Lower leg skin (tissue), 4 donors: ENCODE data around the gene INPP5B. TPM values are rescaled to one million over a fixed set of nuclear protein-coding genes. Genes with fewer than 3 reads are reported as not detected.
"Not testable (repeated sequence)": the region's sequence is repeated elsewhere in the genome, so short reads cannot be mapped to it uniquely, and the experiment has no call there.

Source experiments
- DNase-seq, 2 donors: peaks; one replicate each; pipeline ENCODE4 v3.0.0-alpha.2; 2019; ENCODE audit warnings: low spot score in 2 of 2
- H3K4me3 ChIP-seq: fragments of 200-600 bp; sonication (generic); 2 replicates; pipeline ENCODE4 v1.5.1; 2017; ENCODE audit warnings: mild to moderate bottlenecking, low read depth; ENCODE audit not compliant: poor library complexity, severe bottlenecking
- CTCF ChIP-seq, 3 donors: fragments of 450-650 bp; IDR thresholded peaks; one replicate each; pipeline ENCODE4 v1.5.1; 2016; ENCODE audit warnings: antibody characterized with exemption in 3 of 3, mild to moderate bottlenecking in 3 of 3, moderate library complexity in 2 of 3
- POLR2A ChIP-seq, 2 donors: fragments of 450-650 bp; IDR thresholded peaks; one replicate each; pipeline ENCODE4 v1.6.1; 2016 to 2017; ENCODE audit warnings: antibody characterized with exemption in 2 of 2, mild to moderate bottlenecking in 1 of 2, moderate library complexity in 1 of 2
- WGBS, 2 donors: methylation state at CpG; one replicate each; pipeline ENCODE4 v1.1.5; 2018; 5-methylcytosine and 5-hydroxymethylcytosine counted together
- intact Hi-C: fragments of 100-400 bp; cut with DNase I; formaldehyde crosslinking; loops from one replicate; pipeline ENCODE4 v1.15.0; 2023; ENCODE audit warnings: low total_unique reads
- total RNA-seq, 4 donors: library from RNA; depleted of rRNA; stranded (reverse); fragments of >200 nt; gene quantifications; one replicate each; pipeline ENCODE4 v1.1.0, GENCODE V29; 2016

Gene INPP5B
- total RNA-seq, 4 donors from 2014 or later = 12.9 to 23.3 (median 18.7) TPM

GRCh38 chr1:37983546-37983945, 36.7 kb upstream of the INPP5B start:
- WGBS, 2 donors = 94 to 96% methylated on average over 2 of the region's 2 CpGs
- H3K4me3 ChIP-seq = no peak overlapping the region
- TF ChIP-seq POLR2A (IDR thresholded peaks at IDR 0.05) (no peak), CTCF (IDR thresholded peaks at IDR 0.05) (no peak)
- DNase-seq = peak in 1 of 2 donors; percentile 10
- intact Hi-C loops = no loop called here

GRCh38 chr1:37978541-37978940, 31.7 kb upstream of the INPP5B start:
- TF ChIP-seq POLR2A (IDR thresholded peaks at IDR 0.05) = no peak
- TF ChIP-seq CTCF (IDR thresholded peaks at IDR 0.05) = no peak
- no peak overlapping the region for H3K4me3 ChIP-seq
- WGBS, 2 donors = 90 to 94% methylated on average over 4 of the region's 4 CpGs
- intact Hi-C loops = no loop called here
- DNase-seq = no peak

GRCh38 chr1:37975083-37975482, 28.2 kb upstream of the INPP5B start:
- 52 to 57% methylated on average over 6 of the region's 6 CpGs for whole genome bisulfite sequencing, 2 donors

GRCh38 chr1:37974567-37974966, 27.7 kb upstream of the INPP5B start:
- TF ChIP-seq CTCF (IDR thresholded peaks at IDR 0.05) (no peak), POLR2A (IDR thresholded peaks at IDR 0.05) (no peak)
- 95 to 97% methylated on average over 5 of the region's 5 CpGs for WGBS, 2 donors
- DNase-seq = no peak
- H3K4me3 ChIP-seq = no peak overlapping the region
- intact Hi-C loops = no loop called here

More at GRCh38 chr1:37975083-37975482, 28.2 kb upstream of the INPP5B start:
- intact Hi-C loops, DNase-seq, H3K4me3 ChIP-seq: not testable (repeated sequence)

- 91 to 92% methylated on average over 5 of the region's 5 CpGs for WGBS, 2 donors
- H3K4me3 ChIP-seq, intact Hi-C loops, DNase-seq: not testable (repeated sequence)
Observed at GRCh38 chr1:37973684-37974083, 26.8 kb upstream of the INPP5B start.

- WGBS, 2 donors = 53 to 55% methylated on average over 4 of the region's 4 CpGs
- no peak overlapping the region for H3K4me3 ChIP-seq
- intact Hi-C loops = no loop called here
- no peak for DNase-seq
- TF ChIP-seq CTCF (IDR thresholded peaks at IDR 0.05) (no peak), POLR2A (IDR thresholded peaks at IDR 0.05) (no peak)
Observed at GRCh38 chr1:37965301-37965700, 18.4 kb upstream of the INPP5B start.

GRCh38 chr1:37964106-37964505, 17.3 kb upstream of the INPP5B start:
- intact Hi-C loops, DNase-seq, H3K4me3 ChIP-seq: not testable (repeated sequence)
- 87 to 98% methylated on average over 12 of the region's 12 CpGs for WGBS, 2 donors
